ENCODE results near the gene ZFPL1.
A peak's percentile ranks its signal among the peaks of the same experiment; 100 is the strongest.

ZFPL1 gene

GRCh38 chr11:65072631-65072966 is 11.4 kb upstream of the ZFPL1 start (continued):
- TF ChIP-seq PATZ1 (CRISPR knock-in tag; IDR thresholded peaks at IDR 0.05; ENCODE audit: borderline replicate concordance) (no peak), ZNF70 (CRISPR knock-in tag; IDR thresholded peaks at IDR 0.05) (no peak), ZNF565 (CRISPR knock-in tag; conservative IDR thresholded peaks at IDR 0.05; ENCODE audit: low read depth) (no peak), ARNTL (CRISPR knock-in tag; IDR thresholded peaks at IDR 0.05; ENCODE audit: borderline replicate concordance, low read depth) (no peak), RARB (CRISPR knock-in tag; IDR thresholded peaks at IDR 0.05) (no peak)
- TF ChIP-seq, protein P1, sequence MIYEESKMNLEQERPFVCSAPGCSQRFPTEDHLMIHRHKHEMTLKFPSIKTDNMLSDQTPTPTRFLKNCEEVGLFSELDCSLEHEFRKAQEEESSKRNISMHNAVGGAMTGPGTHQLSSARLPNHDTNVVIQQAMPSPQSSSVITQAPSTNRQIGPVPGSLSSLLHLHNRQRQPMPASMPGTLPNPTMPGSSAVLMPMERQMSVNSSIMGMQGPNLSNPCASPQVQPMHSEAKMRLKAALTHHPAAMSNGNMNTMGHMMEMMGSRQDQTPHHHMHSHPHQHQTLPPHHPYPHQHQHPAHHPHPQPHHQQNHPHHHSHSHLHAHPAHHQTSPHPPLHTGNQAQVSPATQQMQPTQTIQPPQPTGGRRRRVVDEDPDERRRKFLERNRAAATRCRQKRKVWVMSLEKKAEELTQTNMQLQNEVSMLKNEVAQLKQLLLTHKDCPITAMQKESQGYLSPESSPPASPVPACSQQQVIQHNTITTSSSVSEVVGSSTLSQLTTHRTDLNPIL (CRISPR knock-in tag; IDR thresholded peaks at IDR 0.05; ENCODE audit: low read depth): no peak

DNA sequence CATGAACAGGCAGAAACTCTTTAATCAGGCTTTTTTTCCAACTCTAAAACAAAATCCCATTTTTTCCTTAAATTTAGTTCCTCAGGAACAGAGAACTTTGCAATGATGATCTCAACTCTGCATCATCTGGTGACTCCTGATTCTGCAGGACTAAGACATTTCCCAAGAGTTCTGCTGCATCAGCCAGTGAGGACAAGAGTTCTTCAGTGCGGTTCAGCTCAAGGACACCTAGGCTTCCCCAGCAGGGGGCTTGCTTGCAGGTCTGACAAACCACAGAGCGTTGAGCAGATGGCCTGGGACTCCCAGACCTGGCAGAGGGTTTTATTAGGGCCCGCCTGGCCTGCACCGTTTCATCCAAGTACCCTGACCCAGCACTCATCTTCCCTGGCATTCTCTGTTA is 6.6 kb upstream of the ZFPL1 start:
- ATAC-seq: no peak; the same call in 2 of the 3 replicates
- no peak for TF ChIP-seq OSR1 (CRISPR knock-in tag; IDR thresholded peaks at IDR 0.05)
- TF ChIP-seq SNAI2 (CRISPR knock-in tag; IDR thresholded peaks at IDR 0.05): no peak
- no peak for TF ChIP-seq ZNF70 (CRISPR knock-in tag; IDR thresholded peaks at IDR 0.05)
- no peak for TF ChIP-seq ZC3H10 (CRISPR knock-in tag; IDR thresholded peaks at IDR 0.05)
- TF ChIP-seq ZNF8 (CRISPR knock-in tag; IDR thresholded peaks at IDR 0.05): no peak
- no peak for TF ChIP-seq ZFP3 (CRISPR knock-in tag; IDR thresholded peaks at IDR 0.05)
- TF ChIP-seq PPARA (CRISPR knock-in tag; IDR thresholded peaks at IDR 0.05; ENCODE audit: borderline replicate concordance): no peak
- TF ChIP-seq, protein P1 (CRISPR knock-in tag; IDR thresholded peaks at IDR 0.05; ENCODE audit: low read depth): no peak
- TF ChIP-seq, protein P2, sequence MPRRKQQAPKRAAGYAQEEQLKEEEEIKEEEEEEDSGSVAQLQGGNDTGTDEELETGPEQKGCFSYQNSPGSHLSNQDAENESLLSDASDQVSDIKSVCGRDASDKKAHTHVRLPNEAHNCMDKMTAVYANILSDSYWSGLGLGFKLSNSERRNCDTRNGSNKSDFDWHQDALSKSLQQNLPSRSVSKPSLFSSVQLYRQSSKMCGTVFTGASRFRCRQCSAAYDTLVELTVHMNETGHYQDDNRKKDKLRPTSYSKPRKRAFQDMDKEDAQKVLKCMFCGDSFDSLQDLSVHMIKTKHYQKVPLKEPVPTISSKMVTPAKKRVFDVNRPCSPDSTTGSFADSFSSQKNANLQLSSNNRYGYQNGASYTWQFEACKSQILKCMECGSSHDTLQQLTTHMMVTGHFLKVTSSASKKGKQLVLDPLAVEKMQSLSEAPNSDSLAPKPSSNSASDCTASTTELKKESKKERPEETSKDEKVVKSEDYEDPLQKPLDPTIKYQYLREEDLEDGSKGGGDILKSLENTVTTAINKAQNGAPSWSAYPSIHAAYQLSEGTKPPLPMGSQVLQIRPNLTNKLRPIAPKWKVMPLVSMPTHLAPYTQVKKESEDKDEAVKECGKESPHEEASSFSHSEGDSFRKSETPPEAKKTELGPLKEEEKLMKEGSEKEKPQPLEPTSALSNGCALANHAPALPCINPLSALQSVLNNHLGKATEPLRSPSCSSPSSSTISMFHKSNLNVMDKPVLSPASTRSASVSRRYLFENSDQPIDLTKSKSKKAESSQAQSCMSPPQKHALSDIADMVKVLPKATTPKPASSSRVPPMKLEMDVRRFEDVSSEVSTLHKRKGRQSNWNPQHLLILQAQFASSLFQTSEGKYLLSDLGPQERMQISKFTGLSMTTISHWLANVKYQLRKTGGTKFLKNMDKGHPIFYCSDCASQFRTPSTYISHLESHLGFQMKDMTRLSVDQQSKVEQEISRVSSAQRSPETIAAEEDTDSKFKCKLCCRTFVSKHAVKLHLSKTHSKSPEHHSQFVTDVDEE (CRISPR knock-in tag; IDR thresholded peaks at IDR 0.05): no peak
- TF ChIP-seq POU6F1 (CRISPR knock-in tag; IDR thresholded peaks at IDR 0.05; ENCODE audit: borderline replicate concordance, low read depth): no peak
- TF ChIP-seq ESRRG (CRISPR knock-in tag; IDR thresholded peaks at IDR 0.05): no peak
- TF ChIP-seq TOX (CRISPR knock-in tag; IDR thresholded peaks at IDR 0.05; ENCODE audit: borderline replicate concordance): no peak
- no peak for TF ChIP-seq PATZ1 (CRISPR knock-in tag; IDR thresholded peaks at IDR 0.05; ENCODE audit: borderline replicate concordance)
- TF ChIP-seq ARNTL (CRISPR knock-in tag; IDR thresholded peaks at IDR 0.05; ENCODE audit: borderline replicate concordance, low read depth): no peak

DNA sequence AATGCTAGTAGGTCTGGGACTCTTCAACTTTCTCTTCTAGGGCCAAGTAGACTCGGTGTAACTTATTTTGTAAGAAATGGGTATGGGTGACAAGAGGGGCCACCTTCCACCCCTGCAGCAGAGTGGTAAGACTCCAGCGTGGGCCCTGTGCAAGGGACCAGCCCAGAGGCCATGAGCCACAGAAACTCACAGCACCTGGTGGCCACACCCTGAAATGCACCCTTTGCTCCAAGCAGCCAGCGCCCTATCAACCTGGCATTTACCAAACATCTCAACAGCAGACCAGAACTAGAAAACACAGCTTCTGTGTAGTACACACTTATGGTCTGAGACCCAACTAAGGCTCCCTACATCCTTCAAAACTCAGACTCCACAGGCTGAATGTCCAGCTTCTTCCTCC is 5.9 kb upstream of the ZFPL1 start:
- peak; percentile 90 for ATAC-seq
- TF ChIP-seq, protein P1 (CRISPR knock-in tag; IDR thresholded peaks at IDR 0.05; ENCODE audit: low read depth): no peak
- TF ChIP-seq BACH2 (CRISPR knock-in tag; IDR thresholded peaks at IDR 0.05; ENCODE audit: borderline replicate concordance): no peak
- TF ChIP-seq ARNTL (CRISPR knock-in tag; IDR thresholded peaks at IDR 0.05; ENCODE audit: borderline replicate concordance, low read depth): no peak
- no peak for TF ChIP-seq POU6F1 (CRISPR knock-in tag; IDR thresholded peaks at IDR 0.05; ENCODE audit: borderline replicate concordance, low read depth)
- TF ChIP-seq ZNF8 (CRISPR knock-in tag; IDR thresholded peaks at IDR 0.05): no peak
- TF ChIP-seq TOX (CRISPR knock-in tag; IDR thresholded peaks at IDR 0.05; ENCODE audit: borderline replicate concordance): no peak
- no peak for TF ChIP-seq ISL1 (CRISPR knock-in tag; IDR thresholded peaks at IDR 0.05)
- TF ChIP-seq CSRNP3 (CRISPR knock-in tag; IDR thresholded peaks at IDR 0.05): no peak
- TF ChIP-seq OSR1 (CRISPR knock-in tag; IDR thresholded peaks at IDR 0.05): no peak
- TF ChIP-seq TCF4 (CRISPR knock-in tag; IDR thresholded peaks at IDR 0.05; ENCODE audit: borderline replicate concordance): no peak
- TF ChIP-seq RARB (CRISPR knock-in tag; IDR thresholded peaks at IDR 0.05): no peak
- TF ChIP-seq CSDC2 (CRISPR knock-in tag; IDR thresholded peaks at IDR 0.05): no peak
